PC-3 (cell line): ENCODE data around the gene TPCN2. TPM values are rescaled to one million over a fixed set of nuclear protein-coding genes. Genes with fewer than 3 reads are reported as not detected.

ENCODE experiments used
- ATAC-seq: fragments of 200-7000 bp; cut with Tn5 transposase; 2 replicates; pipeline ENCODE4 v1.9.1; 2020; ENCODE audit warnings: mild to moderate bottlenecking, moderate library complexity
- BruUV-seq: library from RNA; stranded (reverse); fragments of 400-500 nt; replicated peaks from 2 replicates; lab custom pipeline; 2021; lab: Mats Ljungman, UMichigan
- CTCF ChIA-PET: fragments of 300-600 bp; sonication (Branson Sonifier 250); formaldehyde crosslinking; loops from one replicate; lab custom pipeline; 2022; ENCODE audit warnings: antibody characterized with exemption; lab: Charles Lee
- POLR2A ChIA-PET: fragments of 300-600 bp; sonication (Branson Sonifier 250); formaldehyde crosslinking; loops from one replicate; lab custom pipeline; 2022; ENCODE audit warnings: antibody characterized with exemption; ENCODE audit not compliant: unreplicated experiment; lab: Charles Lee
- DNase-seq: peaks from one replicate; pipeline ENCODE4 v3.0.0-alpha.2; 2015
- H2AFZ ChIP-seq: fragments of 300-600 bp; sonication (generic); 2 replicates; pipeline ENCODE4 v1.6.0; 2016; ENCODE audit warnings: antibody characterized with exemption, low read length
- H3F3A ChIP-seq: fragments of 300-600 bp; sonication (generic); one replicate; pipeline ENCODE4 v1.6.0; 2017; ENCODE audit warnings: antibody characterized with exemption, low read length, control low read depth, mild to moderate bottlenecking; ENCODE audit not compliant: unreplicated experiment
- H3K27ac ChIP-seq: fragments of 300-600 bp; sonication (generic); 2 replicates; pipeline ENCODE4 v1.5.1; 2016; ENCODE audit warnings: mild to moderate bottlenecking, low read length
- H3K27me3 ChIP-seq: fragments of 300-600 bp; sonication (generic); 2 replicates; pipeline ENCODE4 v1.6.1; 2016; ENCODE audit warnings: low read length, mixed read lengths
- H3K36me3 ChIP-seq: fragments of 300-600 bp; sonication (generic); 2 replicates; pipeline ENCODE4 v1.6.1; 2016; ENCODE audit warnings: low read depth, mixed run types, low read length, mixed read lengths
- H3K4me1 ChIP-seq: fragments of 300-600 bp; sonication (generic); 2 replicates; pipeline ENCODE4 v1.5.1; 2016; ENCODE audit warnings: low read length; ENCODE audit not compliant: insufficient read depth
- H3K4me2 ChIP-seq: fragments of 300-600 bp; sonication (generic); 2 replicates; pipeline ENCODE4 v1.6.0; 2016; ENCODE audit warnings: low read length
- H3K4me3 ChIP-seq: fragments of 300-600 bp; sonication (generic); 2 replicates; pipeline ENCODE4 v1.5.1; 2016; ENCODE audit warnings: mild to moderate bottlenecking, low read length, mixed read lengths
- H3K79me2 ChIP-seq: fragments of 300-600 bp; sonication (generic); 2 replicates; pipeline ENCODE4 v1.6.1; 2017; ENCODE audit warnings: low read length, mixed read lengths
- H3K9ac ChIP-seq: fragments of 300-600 bp; sonication (generic); 2 replicates; pipeline ENCODE4 v1.6.0; 2016; ENCODE audit warnings: mild to moderate bottlenecking, low read length
- H3K9me2 ChIP-seq: fragments of 300-600 bp; sonication (generic); replicated peaks from 2 replicates; pipeline ENCODE4 v1.6.1; 2016; ENCODE audit warnings: mixed run types, low read length, mixed read lengths
- H3K9me3 ChIP-seq: fragments of 300-600 bp; sonication (generic); 2 replicates; pipeline ENCODE4 v1.6.1; 2016; ENCODE audit warnings: low read length, mixed read lengths
- H4K20me1 ChIP-seq: fragments of 300-600 bp; sonication (generic); 2 replicates; pipeline ENCODE4 v1.6.1; 2016; ENCODE audit warnings: low read length, mixed read lengths
- CTCF ChIP-seq: fragments of 300-600 bp; sonication (generic); conservative IDR thresholded peaks from 2 replicates; pipeline ENCODE4 v1.5.1; 2017; ENCODE audit warnings: antibody characterized with exemption, low read depth, mild to moderate bottlenecking, low read length
- EZH2 ChIP-seq: fragments of 300-600 bp; sonication (generic); IDR thresholded peaks from one replicate; pipeline ENCODE4 v1.6.1; 2017; ENCODE audit warnings: antibody characterized with exemption, mild to moderate bottlenecking, low read length; ENCODE audit not compliant: unreplicated experiment
- EZH2phosphoT487 ChIP-seq: fragments of 300-600 bp; sonication (generic); IDR thresholded peaks from 2 replicates; pipeline ENCODE4 v1.6.1; 2018; ENCODE audit warnings: mild to moderate bottlenecking, antibody characterized with exemption, low read length, borderline replicate concordance
- intact Hi-C: fragments of 100-400 bp; cut with micrococcal nuclease; formaldehyde crosslinking; loops from 2 replicates; pipeline ENCODE4 v1.9.0; 2023
- total RNA-seq: library from RNA; depleted of rRNA; stranded (reverse); fragments of >200 nt; gene quantifications from 2 replicates; pipeline ENCODE4 v1.2.3, GENCODE V29; 2014

The TPCN2 gene
- total RNA-seq, 1 experiment from 2014 or later, result 13.0 TPM

- DNase-seq (no peak), ATAC-seq (no peak)
- BruUV-seq, result no TSS peak
- no peak overlapping the region for H3K27ac ChIP-seq
- no peak overlapping the region for H3K9ac ChIP-seq
- H3K36me3 ChIP-seq, result no peaks in the 10 kb centered on the region
- CTCF ChIA-PET, result no interaction called here
- TF ChIP-seq CTCF, result no peak
- TF ChIP-seq EZH2, result no peak
- TF ChIP-seq EZH2phosphoT487, result no peak
- no peak overlapping the region for H3K4me3 ChIP-seq
- POLR2A ChIA-PET, result interaction anchor here (0.7 kb wide), 1 partner anchor 82 kb away, joined by 12 read pairs; no protein-coding TSS in a partner anchor
- H3K27me3 ChIP-seq, result no peaks in the 10 kb centered on the region
- no peaks in the 10 kb centered on the region for H3K9me2 ChIP-seq
- H4K20me1 ChIP-seq, result no peaks in the 10 kb centered on the region
- intact Hi-C loops, result no loop called here
- no peak overlapping the region for H2AFZ ChIP-seq
- H3K9me3 ChIP-seq, result no peaks in the 10 kb centered on the region
- no peaks in the 10 kb centered on the region for H3F3A ChIP-seq
- no peaks in the 10 kb centered on the region for H3K4me1 ChIP-seq
- H3K79me2 ChIP-seq, result no peaks in the 10 kb centered on the region
- H3K4me2 ChIP-seq, result no peak overlapping the region
Observed at GRCh38 chr11:69151836-69152235, 103.1 kb downstream of the TPCN2 start.

DNA sequence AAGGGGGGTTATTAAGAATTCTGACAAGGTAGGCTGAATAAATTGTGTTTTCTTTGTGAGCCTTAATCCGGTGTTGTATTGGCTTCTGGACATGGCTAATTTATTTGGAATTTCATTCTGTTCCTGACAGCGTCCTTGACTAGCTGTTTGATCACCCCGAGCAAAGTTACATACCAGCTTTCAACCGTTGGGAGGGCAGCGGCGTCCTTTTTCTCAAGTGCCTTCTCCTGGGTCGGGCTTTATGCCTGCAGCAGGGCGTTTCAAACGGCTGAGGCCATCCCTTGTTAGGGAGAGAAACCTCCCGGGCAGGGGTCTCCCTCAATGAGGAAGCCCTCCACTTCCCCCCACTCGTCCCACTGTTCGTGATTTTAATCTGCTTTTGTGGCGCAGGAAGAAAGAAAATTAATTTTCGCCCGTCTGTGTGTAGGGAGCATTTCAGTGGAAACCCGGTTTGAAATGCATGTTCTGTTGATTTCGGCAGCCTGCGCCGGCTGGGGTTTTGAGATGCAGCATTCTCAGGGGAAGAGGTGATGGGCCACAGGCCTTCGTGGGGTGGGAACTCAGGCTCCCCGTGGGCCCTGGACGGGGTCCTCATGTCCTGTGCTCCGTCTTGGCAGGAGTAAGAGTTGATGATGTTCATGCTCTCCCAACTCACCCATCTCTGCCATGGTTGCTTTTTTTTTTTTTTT, 104.1 kb downstream of the TPCN2 start:
- H3K4me2 ChIP-seq, result no peak overlapping the region
- ChIA-PET POLR2A (interaction anchor here (0.7 kb wide), 1 partner anchor 83 kb away, joined by 12 read pairs; no protein-coding TSS in a partner anchor), CTCF (no interaction called here)

More for the DNA sequence above, 104.1 kb downstream of the TPCN2 start:
- DNase-seq (no peak), ATAC-seq (no peak)
- Histone ChIP-seq H3F3A (no peaks in the 10 kb centered on the region), H3K36me3 (no peaks in the 10 kb centered on the region), H3K79me2 (no peaks in the 10 kb centered on the region), H3K9me2 (no peaks in the 10 kb centered on the region), H3K4me3 (no peak overlapping the region), H3K4me1 (no peaks in the 10 kb centered on the region), H3K27me3 (no peaks in the 10 kb centered on the region), H4K20me1 (no peaks in the 10 kb centered on the region), H3K9ac (no peak overlapping the region), H3K9me3 (no peaks in the 10 kb centered on the region), H2AFZ (no peak overlapping the region), H3K27ac (no peak overlapping the region)
- intact Hi-C loops, result no loop called here
- BruUV-seq, result no TSS peak
- TF ChIP-seq EZH2 (no peak), EZH2phosphoT487 (no peak), CTCF (no peak)
